Sigmoid colon (tissue), 3 donors: ENCODE data around the gene CYS1.

Source experiments
- POLR2A ChIP-seq, 2 donors: fragments of 450-650 bp; IDR thresholded peaks; one replicate each; pipeline ENCODE4 v1.6.1; 2016; ENCODE audit warnings: antibody characterized with exemption in 2 of 2, mild to moderate bottlenecking in 2 of 2, moderate library complexity in 2 of 2
- TF ChIP-seq, protein P1 (sequence below), 4 experiments: fragments of 450-650 bp in 3 of 4; fragments of 200-600 bp in 1 of 4; IDR thresholded peaks; one replicate each; pipeline ENCODE4 v1.5.1; 2016 to 2019; ENCODE audit warnings: antibody characterized with exemption in 4 of 4, mild to moderate bottlenecking in 3 of 4, moderate library complexity in 2 of 4

DNA sequence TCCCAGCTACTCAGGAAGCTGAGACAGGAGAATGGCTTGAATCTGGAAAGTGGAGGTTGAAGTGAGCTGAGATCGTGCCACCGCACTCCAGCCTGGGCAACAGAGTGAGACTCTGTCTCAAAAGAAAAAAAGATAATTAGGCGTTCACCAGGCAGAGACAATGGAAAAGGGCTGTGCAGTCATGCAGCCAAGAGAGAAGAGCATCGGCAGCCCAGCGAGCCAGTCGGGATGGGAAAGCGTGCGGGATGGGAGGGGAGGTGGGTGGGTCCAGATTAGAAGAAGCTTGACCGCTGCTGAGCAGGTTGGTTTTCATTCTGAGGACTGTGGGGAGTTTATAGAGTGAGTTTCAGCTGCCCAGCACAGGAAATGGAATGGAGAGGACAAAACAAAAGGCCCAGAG, 15.0 kb upstream of the CYS1 start:
- TF ChIP-seq, protein P1, sequence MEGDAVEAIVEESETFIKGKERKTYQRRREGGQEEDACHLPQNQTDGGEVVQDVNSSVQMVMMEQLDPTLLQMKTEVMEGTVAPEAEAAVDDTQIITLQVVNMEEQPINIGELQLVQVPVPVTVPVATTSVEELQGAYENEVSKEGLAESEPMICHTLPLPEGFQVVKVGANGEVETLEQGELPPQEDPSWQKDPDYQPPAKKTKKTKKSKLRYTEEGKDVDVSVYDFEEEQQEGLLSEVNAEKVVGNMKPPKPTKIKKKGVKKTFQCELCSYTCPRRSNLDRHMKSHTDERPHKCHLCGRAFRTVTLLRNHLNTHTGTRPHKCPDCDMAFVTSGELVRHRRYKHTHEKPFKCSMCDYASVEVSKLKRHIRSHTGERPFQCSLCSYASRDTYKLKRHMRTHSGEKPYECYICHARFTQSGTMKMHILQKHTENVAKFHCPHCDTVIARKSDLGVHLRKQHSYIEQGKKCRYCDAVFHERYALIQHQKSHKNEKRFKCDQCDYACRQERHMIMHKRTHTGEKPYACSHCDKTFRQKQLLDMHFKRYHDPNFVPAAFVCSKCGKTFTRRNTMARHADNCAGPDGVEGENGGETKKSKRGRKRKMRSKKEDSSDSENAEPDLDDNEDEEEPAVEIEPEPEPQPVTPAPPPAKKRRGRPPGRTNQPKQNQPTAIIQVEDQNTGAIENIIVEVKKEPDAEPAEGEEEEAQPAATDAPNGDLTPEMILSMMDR (IDR thresholded peaks at IDR 0.05), result no peak
- TF ChIP-seq POLR2A (IDR thresholded peaks at IDR 0.05), result no peak
